GM19023 (cell line): ENCODE results near the gene NKAIN4.
"Not testable (repeated sequence)": the region's sequence is repeated elsewhere in the genome, so short reads cannot be mapped to it uniquely, and the experiment has no call there.

ENCODE experiments used
- ATAC-seq: cut with Tn5 transposase; IDR thresholded peaks from one replicate; pipeline ENCODE4 v1.9.1; 2021; ENCODE audit warnings: mild to moderate bottlenecking, moderate library complexity; ENCODE audit not compliant: unreplicated experiment

Gene NKAIN4

DNA sequence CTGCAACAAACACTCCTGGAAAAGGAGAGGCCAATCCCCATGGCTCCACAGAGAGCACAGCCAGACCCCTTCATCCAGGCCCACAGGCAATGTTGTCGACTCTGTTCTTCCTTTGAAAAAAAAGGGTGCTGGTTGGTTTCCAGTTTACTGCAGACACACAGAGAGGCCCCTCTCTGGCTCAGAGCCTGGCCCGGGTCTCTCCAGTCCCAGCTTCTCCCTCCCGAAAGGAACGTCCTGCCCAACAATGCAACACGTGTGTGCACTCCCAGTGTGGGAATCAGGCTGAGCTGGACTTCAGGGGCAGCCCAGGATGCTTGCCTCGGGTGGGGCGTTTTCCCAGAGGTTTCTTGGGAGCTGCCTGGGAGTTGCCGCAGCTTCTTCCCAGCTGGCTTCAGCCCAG lies 4.5 kb upstream of the NKAIN4 start:
- ATAC-seq = no peak

DNA sequence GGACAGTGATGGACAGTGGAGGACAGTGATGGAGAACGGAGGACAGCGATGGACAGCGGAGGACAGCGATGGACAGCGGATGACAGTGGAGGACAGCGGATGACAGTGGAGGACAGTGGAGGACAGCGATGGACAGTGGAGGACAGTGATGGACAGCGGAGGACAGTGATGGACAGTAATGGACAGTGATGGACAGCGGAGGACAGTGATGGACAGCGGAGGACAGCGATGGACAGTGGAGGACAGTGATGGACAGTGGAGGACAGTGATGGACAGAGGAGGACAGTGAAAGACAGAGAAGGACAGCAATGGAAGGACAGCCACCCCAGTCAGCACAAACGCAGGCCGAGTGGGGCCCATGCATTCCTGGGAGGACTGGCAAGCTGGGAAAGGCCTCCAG lies 3.4 kb upstream of the NKAIN4 start:
- no peak for ATAC-seq

- no peak for ATAC-seq
These were observed 2.7 kb upstream of the NKAIN4 start for GRCh38 chr20:63256954-63257353.

GRCh38 chr20:63255931-63256704 lies 1.9 kb upstream of the NKAIN4 start:
- no peak for ATAC-seq

DNA sequence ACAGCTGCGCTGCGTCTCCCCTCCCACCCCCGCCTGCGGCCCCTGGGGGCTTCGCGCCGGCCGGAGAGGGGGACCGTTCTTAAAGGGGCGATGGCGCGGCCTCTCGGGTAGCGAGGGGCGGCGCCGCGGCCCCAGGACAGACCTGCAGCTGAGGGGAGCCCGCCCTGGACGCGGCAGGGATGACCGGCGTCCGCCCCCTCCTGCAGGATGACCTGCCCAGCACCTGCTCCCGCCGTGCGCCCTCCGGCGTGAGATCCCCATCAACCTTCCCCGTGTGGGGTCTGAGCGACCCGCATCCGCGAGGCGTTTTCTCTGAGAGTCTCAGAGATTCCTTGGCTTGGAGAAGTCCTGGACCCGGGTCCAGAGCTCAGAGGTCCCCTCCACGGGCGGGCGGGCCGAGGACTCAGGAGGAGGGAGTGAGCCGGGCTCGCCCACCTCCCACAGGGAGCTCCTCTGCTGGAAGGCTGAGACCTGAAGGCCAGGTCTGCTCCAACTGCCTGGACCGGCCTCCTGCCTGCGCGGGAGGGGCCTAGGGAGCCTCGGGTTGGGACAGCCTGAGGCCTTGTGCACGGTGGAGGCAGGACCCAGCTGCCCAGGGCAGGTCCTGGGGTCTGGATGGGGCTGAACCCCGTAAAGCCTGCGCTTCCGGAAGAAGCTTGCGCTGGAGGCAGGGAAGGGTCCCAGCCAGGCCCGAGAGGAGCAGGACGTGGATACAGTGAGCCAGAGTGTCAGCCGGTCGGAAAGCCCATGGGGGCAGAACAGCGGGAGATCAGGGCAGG lies 532 bp upstream of the NKAIN4 start:
- ATAC-seq = no peak

GRCh38 chr20:63253438-63254231 lies 628 bp downstream of the NKAIN4 start:
- ATAC-seq = no peak

- ATAC-seq = no peak
These were observed 1.2 kb downstream of the NKAIN4 start for GRCh38 chr20:63253065-63253437.

DNA sequence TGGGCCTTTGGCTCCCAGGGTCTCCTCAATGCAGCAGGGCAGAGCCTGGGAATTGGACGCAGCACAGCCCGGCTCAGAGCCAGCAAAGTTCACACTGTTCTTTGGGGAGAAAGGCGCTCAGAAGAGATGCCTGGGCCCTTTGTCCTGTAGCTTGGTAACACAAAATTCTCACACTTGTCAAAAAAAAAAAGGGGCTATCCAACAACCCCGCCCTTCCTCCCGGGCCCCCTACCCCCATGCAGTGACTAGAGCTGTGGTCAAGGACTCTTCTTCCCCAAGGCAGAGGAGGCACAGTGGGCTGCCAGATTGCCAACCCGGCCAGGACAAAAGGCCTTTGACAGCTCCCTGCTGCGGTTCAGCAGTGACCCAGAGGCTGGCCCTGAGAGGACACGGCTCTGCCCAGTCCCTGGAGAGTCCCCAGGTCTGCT lies 2.0 kb downstream of the NKAIN4 start:
- ATAC-seq = no peak

DNA sequence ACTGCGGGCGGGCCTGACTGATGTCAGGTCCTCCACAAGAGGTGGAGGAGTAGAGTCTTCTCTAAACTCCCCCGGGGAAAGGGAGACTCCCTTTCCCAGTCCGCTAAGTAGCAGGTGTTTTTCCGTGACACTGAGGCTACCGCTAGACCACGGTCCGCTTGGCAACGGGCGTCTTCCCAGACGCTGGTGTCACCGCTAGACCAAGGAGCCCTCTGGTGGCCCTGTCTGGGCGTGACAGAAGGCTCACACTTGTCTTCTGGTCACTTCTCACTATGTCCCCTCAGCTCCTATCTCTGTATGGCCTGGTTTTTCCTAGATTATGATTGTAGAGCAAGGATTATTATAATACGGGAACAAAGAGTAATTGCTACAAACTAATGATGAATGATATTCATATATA lies 2.9 kb downstream of the NKAIN4 start:
- ATAC-seq = not testable (repeated sequence)

- no peak for ATAC-seq
These were observed 4.4 kb downstream of the NKAIN4 start for GRCh38 chr20:63249891-63250290.

- ATAC-seq = no peak
These were observed 5.2 kb downstream of the NKAIN4 start for GRCh38 chr20:63248835-63249591.

- no peak for ATAC-seq
These were observed 6.5 kb downstream of the NKAIN4 start for GRCh38 chr20:63247671-63248228.

DNA sequence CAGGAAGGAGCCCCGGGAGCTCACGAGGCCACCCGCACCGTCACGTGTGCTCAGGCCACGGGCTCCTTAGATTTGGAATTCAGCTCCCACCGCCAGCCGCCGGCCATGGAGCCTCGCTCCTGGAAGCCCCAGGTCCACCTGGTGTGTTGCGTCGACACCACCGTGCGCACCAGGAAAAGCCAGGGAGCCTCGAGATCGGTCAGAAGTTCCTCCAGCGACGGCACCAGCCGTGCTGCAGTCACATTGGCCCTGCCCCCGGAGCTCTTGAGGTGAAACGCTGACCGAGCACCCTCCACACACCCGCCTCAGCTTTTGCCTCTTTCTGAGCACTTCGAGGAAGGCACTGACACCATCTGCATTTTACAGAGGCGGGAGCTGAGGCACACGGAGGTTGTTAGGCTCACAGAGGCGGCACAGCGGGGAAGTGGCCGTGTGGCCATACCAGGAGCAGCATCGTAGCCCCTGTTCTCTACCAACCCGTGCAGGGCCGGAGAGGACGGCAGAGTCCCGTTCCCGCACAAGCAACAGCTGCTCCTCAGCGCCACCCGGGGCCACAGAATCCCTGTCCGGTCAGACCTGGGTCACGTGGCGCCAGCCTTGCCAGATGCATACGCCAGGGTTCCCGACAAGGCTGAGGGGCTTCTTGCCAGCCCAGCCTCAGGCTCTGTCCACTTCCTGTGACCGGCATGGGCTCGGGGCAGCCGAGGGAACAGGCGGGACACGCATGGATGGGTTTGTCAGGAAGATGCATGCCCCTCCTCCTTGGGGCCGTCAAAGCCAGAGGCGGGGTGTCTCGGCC lies 7.6 kb downstream of the NKAIN4 start:
- no peak for ATAC-seq

DNA sequence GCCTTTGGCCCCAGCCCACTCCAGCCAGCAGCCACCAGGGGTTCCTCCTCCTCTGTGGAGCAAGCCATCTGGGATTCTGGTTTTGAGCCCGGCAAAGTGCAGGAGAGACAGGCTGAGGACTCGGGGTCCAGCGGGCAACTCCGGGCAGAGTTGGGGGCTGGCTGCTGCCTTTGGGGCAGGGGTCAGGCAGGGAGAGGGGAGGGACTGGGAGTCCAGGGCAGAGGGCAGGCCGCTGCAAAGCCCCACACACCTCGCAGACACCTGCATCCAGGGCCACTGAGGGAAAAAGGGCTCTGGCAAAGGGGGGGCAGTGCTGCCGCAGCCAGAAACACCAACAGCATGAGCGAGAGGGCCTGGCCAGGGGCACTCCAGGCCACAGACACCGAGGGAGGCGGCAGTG lies 9.8 kb downstream of the NKAIN4 start:
- ATAC-seq = no peak

- ATAC-seq = no peak
These were observed 10.5 kb downstream of the NKAIN4 start for GRCh38 chr20:63243604-63244247.

DNA sequence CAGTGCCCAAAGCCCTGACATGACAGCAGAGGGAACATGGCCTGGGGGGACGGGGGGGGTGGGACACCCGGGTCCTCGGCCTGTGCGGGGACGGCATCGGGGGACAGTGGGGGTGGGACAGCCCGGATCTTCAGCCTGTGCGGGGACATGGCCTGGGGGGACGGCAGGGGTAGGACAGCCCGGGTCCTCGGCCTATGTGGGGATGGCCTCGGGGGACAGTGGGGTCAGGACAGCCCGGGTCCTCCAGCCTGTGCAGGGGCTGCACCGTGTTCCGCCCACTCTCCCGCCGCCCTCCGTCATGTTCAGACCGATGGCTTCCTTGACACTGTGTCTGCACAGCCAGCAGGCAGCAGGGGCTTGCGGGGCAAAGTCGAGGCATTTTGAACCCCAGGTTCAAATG lies 11.5 kb downstream of the NKAIN4 start:
- no peak for ATAC-seq

- ATAC-seq = no peak
These were observed 13.0 kb downstream of the NKAIN4 start for GRCh38 chr20:63241272-63241671.

DNA sequence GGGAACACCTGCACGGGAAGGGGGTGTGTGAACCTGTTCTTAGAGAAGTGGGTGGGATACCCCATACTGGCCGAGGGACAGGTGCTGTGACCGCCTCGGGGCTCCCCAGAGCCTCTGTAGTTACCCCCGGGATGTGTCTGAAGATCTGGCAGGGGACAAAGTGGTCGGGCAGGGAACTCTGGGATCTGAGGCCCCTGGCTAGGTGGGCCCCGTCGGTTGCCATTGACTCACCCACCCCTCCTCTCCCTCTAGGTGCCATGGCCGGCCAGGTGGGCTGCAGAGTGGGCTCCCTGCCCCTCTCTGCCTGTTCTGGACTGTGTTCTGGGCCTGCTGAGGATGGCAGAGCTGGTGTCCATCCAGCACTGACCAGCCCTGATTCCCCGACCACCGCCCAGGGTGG lies 14.3 kb downstream of the NKAIN4 start:
- no peak for ATAC-seq

DNA sequence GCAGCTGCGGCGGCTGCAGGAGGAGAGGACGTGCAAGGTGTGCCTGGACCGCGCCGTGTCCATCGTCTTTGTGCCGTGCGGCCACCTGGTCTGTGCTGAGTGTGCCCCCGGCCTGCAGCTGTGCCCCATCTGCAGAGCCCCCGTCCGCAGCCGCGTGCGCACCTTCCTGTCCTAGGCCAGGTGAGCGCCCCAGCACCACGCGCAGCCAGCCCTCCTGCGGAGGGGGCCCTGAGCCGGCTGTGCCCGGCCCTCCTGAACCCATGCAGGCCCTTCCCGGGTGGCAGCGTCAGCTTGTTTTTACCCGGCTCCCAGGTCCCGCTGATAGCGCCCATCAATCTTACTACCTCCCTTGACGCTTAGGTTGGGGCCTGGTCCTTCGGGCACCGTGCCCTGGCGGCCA lies 14.8 kb downstream of the NKAIN4 start:
- ATAC-seq = no peak
